HG03460 (cell line): ENCODE measurements around the gene ZFP30.

Experiments
- ATAC-seq: cut with Tn5 transposase; IDR thresholded peaks from one replicate; pipeline ENCODE4 v1.9.1; 2021; ENCODE audit not compliant: unreplicated experiment

Gene ZFP30

GRCh38 chr19:37564624-37565369 is 90.5 kb downstream of the ZFP30 start:
- no peak for ATAC-seq
